Measurements from ENCODE around the gene TOP3B. TPM values are rescaled to one million over a fixed set of nuclear protein-coding genes. Genes with fewer than 3 reads are reported as not detected.
A peak's percentile ranks its signal among the peaks of the same experiment; 100 is the strongest.

The TOP3B gene
- total and polyA plus RNA-seq, 9 of the 15 experiments (the other 6 are each of a cell fraction or from before 2014, with no cell fraction given), result 3.0 to 188 (median 112) TPM

- peak; percentile 13 for TF ChIP-seq CHD7 (IDR thresholded peaks at IDR 0.05; ENCODE audit: low read depth, low read length)
- TF ChIP-seq RBM14 (IDR thresholded peaks at IDR 0.05; ENCODE audit: borderline replicate concordance, insufficient read depth, low read depth, low read length), result no peak
- 0 out of 2 replicates have a peak, but pooled peaks have one; percentile 16 for TF ChIP-seq ZNF263 (CRISPR knock-in tag; IDR thresholded peaks at IDR 0.05; ENCODE audit: borderline replicate concordance)
- peak; percentile 60; the same call in 1 of the 2 replicates for TF ChIP-seq MYNN (IDR thresholded peaks at IDR 0.05)
- TF ChIP-seq MYNN (CRISPR knock-in tag; IDR thresholded peaks at IDR 0.05), result no peak
- TF ChIP-seq RERE (CRISPR knock-in tag; IDR thresholded peaks at IDR 0.05; ENCODE audit: borderline replicate concordance), result peak; percentile 87; the same call in 1 of the 2 replicates
- peak; percentile 58; the same call in 1 of the 2 replicates for TF ChIP-seq TAF15 (IDR thresholded peaks at IDR 0.05; ENCODE audit: low read depth, low read length)
- TF ChIP-seq POLR2B (IDR thresholded peaks at IDR 0.05; ENCODE audit: low read depth, partially characterized antibody), result peak; percentile 40
- TF ChIP-seq SUPT5H (IDR thresholded peaks at IDR 0.05), result peak; percentile 54; the same call in 1 of the 2 replicates
Observed at GRCh38 chr22:21921184-21921721, 61.3 kb downstream of the TOP3B start (continued).
